GM12801 (cell line): ENCODE data around the gene ALG12.

Experiments used
- CTCF ChIP-seq: IDR thresholded peaks from one replicate; pipeline ENCODE4 v1.5.1; 2011; ENCODE audit warnings: control low read depth; ENCODE audit not compliant: insufficient read length; ENCODE audit errors: extremely low read depth

The ALG12 gene

GRCh38 chr22:49935561-49935960, 17.3 kb upstream of the ALG12 start:
- TF ChIP-seq CTCF, result no peak

DNA sequence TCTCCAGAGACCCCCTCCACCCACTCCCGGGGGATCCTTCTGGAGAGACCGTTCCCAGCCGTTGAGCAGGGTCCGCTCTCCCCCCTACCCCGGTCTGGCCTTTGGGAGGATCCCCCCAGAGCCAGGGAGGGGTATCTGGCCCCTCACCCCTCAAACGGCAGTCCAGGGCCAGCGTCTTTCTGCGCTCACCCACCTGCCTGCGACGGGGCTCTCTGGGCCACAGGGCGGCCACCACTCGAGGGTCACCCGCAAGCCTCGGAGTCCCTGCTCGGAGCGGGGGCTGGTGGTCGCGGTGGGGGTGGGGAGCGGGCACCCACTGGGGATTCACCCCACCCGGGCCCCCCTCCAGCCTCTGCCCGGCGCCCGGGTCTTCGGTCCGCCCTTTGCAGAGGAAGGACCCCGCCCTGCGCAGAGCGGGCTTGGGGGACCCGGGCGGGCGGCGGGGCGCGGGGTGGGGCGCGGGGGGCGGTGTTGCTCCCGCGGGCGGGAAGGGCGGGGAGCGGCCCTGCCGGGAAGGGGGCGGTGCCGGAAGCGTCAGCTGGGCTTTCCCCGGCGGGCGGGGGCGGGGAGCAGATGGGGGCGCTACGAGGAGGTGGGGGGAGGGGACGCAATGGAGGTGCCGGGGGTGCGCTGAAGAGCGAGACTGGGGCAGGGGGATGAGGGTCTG, 16.8 kb upstream of the ALG12 start:
- TF ChIP-seq CTCF, result no peak

DNA sequence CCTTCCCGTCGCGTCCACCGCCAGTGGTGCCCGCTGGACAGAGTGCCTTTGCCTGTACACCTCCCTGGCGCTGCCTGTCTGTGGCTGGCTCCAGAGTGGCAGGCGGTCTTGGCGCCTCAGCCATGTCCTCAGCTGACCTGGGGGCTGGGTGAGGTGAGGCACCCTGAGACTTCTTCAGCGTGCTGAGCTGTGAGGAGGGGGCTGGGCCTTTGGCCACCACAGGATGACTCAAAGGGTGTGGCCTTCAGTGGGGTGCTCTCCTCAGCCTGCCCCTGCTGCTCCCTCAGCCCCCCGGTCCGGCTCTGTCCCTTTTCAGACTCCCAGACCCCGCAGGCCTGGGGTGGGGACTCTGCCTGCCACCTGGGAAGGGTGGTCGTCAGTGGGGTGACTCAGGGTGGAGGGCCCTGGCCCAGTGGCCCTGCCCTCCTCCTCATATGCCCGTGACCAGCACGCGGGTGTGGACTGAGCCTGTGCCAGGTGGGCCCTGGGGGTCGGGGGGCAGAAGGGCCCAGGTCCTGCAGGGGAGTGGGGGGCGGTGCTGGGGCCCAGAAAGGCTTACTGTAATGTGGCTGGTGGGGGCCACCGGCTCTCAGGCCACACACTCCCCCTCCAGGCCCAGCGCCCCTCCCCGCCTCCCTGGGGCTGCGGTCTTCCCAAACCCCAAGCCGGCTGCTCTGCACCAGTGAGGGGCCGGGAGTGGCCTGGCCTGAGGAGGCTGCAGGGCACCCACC, 16.1 kb upstream of the ALG12 start:
- no peak for TF ChIP-seq CTCF

GRCh38 chr22:49933236-49934159, 15.3 kb upstream of the ALG12 start:
- no peak for TF ChIP-seq CTCF

DNA sequence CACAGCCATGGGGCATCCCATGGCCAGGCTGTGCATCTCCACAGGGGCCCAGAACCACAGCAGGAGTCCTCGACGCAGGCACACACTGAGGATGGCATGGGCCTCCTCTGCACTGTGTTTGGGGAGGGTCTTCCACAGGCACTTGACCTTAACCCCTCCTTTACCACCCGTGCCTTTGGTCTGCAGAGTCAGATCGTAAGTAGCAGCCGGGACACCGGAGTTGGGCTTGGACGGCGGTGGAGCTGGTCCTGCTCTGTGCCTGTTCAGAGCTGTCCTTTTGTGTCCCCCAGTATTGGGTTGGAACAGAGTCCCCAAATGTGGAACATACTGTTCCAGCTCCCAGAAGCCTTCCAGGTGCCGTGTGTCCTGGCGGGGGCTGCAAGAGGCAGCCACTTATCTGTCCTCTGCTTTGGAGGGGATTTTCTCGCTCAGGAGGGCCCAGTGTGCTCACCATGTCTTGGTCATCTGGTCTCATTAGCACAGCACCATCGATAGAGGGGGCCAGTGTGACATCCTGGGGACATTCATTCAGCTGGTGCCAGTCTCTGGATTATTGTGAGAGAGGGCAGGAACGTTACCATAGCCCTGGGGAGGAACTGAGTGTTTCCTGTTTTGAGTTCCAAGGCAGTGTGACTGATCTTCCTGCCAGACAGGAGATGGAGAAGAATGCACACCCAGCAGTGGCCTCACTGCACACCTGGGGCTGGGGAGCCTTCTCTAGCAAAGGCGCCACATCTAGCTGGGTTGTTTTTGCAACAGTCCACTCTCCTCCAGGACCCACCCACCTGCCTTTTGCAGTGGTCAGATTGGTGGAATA, 12.6 kb upstream of the ALG12 start:
- no peak for TF ChIP-seq CTCF

DNA sequence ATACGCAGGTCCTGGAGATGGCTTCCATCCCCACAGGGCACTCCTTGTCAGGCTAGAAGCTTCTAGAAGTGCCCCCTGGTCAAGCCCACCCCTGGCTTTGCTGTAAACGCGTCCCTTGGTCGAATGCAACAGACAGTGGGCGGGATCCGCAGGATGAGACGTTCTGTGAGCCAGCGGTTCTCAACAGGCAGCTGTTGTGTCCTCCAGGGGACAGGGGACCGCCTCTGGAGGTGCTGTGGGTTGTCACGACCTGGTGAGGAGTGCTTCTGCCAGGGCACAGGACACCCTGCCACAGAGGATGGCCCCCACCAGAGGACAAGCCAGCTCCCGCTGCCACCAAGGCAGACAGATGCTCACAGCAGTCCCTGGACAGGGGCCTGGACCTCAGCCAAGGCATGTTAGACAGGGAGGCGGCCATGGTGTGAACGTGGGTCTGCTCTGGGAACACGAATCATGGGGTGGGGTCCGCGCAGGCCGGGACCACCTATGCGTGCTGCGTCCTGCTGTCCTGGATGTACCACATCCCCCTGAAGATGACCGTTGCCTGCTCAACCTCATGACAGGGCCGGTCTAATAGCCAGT, 11.8 kb upstream of the ALG12 start:
- no peak for TF ChIP-seq CTCF
